GM19455 (cell line): ENCODE results near the gene SLC16A4.

Experiments
- ATAC-seq: cut with Tn5 transposase; IDR thresholded peaks from one replicate; pipeline ENCODE4 v1.9.1; 2021; ENCODE audit not compliant: unreplicated experiment

Gene SLC16A4

GRCh38 chr1:110335265-110335664 is 55.6 kb downstream of the SLC16A4 start:
- ATAC-seq: no peak

- ATAC-seq: no peak
Measured at GRCh38 chr1:110328700-110329099, 62.1 kb downstream of the SLC16A4 start.

GRCh38 chr1:110328274-110328673 is 62.6 kb downstream of the SLC16A4 start:
- ATAC-seq: no peak

GRCh38 chr1:110326826-110327225 is 64.0 kb downstream of the SLC16A4 start:
- ATAC-seq: no peak

GRCh38 chr1:110324667-110325066 is 66.2 kb downstream of the SLC16A4 start:
- no peak for ATAC-seq

DNA sequence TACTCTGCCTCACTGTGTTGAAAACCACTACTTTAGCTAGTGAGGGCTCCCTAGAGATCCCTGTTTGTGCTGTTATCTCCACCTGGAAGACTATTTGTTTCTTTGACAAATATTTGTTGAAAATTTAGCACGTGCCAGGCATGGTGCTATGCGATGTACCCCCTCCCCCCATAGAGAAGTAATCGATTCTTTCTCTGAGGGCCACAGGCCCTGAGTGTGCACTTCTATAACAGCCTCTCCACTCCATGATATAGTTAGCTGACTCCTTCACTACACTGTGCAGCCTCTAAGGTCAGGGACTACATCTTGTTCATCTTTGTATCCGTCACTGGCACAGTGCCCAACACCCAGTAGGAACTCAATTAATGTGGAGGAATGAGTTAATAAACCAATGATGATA is 69.0 kb downstream of the SLC16A4 start:
- no peak for ATAC-seq

DNA sequence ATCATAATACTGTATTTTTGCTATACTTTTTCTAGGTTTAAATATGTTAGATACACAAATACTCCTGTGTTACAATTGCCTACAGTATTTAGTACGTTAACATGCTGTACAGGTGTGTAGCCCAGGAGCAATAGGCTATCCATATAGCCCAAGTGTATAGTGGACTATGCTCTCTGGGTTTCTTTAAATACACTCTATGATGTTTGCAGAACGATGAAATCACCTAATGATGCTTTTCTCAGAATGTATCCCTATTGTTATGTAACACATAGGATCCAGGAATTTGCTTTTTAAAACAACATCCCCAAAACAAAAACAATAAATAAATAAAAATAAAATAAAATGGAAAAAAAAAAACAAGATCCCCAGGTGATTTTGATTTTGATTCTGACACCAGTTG is 69.8 kb downstream of the SLC16A4 start:
- no peak for ATAC-seq

DNA sequence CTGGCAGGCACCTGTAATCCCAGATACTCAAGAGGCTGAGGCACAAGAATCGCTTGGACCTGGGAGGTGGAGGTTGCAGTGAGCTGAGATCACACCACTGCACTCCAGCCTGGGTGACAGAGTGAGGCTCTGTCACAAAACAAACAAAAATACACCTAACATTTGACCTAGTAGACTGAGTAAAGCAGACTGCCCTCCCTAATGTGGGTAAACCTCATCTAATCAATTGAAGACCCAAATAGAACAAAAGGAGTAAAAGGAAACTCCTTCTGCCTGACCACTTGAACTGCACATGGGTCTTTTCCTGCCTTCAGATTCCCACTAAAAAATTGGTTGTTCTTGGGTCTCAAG is 70.7 kb downstream of the SLC16A4 start:
- ATAC-seq: no peak

DNA sequence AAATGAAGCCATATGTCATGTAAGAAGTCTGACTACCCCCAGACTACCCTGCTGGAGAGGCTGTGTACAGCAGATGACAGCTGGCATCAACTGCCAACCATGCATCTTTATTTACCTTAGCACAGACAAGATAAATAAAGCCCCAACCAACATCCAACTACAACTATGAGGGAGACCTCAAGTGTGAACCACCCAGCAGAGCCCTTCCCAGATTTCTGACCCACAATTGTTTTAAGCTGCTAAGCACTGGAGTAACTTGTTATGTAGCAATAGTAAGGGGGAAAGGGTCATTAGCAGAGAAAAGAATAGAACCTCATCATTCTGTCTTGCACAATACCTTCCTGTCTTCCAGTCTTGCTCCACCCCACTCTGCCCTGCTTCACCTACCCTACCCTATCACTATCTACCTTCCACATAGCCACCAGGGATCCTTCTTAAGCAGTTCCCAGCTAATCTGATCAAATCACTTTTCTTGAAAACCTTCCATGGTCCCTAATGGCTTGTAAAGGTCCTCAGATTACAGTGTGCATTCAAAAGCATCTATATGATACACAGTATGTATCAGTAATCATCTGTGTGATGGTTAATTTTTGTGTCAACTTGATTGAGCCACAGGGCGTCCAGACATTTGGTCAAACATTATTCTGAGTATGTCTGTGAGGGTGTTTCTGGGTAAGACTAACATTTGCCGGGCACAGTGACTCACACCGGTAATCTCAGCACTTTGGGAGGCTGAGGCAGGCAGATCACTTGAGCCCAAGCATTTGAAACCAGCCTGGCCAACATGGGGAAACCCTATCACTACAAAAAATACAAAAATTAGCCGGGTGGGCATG is 71.3 kb downstream of the SLC16A4 start:
- ATAC-seq: no peak

DNA sequence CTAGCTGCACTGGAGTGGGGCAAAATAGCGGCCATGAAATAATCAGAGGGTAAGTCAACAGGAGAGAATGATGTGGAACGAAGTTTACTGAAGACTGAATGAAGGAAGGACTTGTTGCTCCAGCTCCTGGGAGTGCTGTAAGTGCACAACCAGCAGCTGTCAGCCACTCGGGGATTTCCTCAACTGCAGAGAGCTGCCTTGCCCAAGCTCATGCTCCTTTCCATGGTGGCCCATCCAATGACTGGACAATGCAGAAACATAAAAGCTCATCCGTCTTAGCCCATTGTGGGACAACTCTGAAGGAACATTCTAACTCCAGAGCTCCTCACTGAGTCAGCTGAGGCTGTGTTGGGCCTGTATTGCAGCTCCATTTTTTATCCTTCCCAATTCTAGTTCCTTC is 72.8 kb downstream of the SLC16A4 start:
- ATAC-seq: no peak

DNA sequence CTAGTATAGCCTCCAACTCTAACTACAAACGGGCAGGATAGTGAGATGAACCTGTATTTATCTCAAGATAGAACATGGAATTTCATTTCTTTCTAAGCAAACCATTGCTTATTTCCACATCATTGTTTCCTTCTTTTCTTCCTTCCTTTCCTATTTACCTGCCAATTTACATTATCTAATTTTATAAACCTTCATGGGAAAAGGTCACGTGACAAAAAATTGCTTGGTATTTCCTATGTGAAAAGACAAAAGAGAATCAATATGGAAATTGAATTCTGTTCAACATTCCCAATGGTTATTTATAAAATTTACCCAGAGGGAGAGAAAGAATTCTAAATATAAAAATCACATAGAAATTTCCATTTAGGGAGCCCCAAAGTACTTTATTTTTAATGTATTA is 74.1 kb downstream of the SLC16A4 start:
- no peak for ATAC-seq
